Heart left ventricle (tissue), 13 donors: Measurements from ENCODE around the gene KLK13.

Source experiments
- CTCF ChIP-seq, 12 donors: fragments of 200-600 bp; sonication (generic) in 4 of 12; IDR thresholded peaks; one replicate each; pipeline versions ENCODE4 v1.5.0 to v1.8.0; 2018 to 2022; ENCODE audit warnings: antibody characterized with exemption in 12 of 12, mild to moderate bottlenecking in 5 of 12
- POLR2A ChIP-seq, 2 donors: fragments of 450-650 bp; IDR thresholded peaks; one replicate each; pipeline ENCODE4 v1.6.1; 2017; ENCODE audit warnings: antibody characterized with exemption in 2 of 2, mild to moderate bottlenecking in 2 of 2, moderate library complexity in 2 of 2
- donor health status: ischemic (EF 13 %, LVEDD 7.1; RV severe dilation, severe dysfunction).
- donor health status: DM: no; HTN: yes; CAD: no.
- donor health status: DM: no; HTN: no; CAD: no.
- donor health status: ischemic (EF 25% LVEDD 6.9; RV normal size, moderate dysfunction).
- donor health status: ischemic (EF 25% LVEDD 5.7; RV mildly dilated, moderate dysfunction).
- donor health status: ischemic (EF 35%, LVEDD 5.7; RV mildly dilated, moderate dysfunction).
- donor health status: nonischemic (EF 11% LVEDD 7.7; RV severe dilation, severe dysfunction).
- donor health status: DM: yes; HTN: yes; CAD: no.
- donor health status: PGD.
- donor health status: ischemic (EF 29% LVEDD 5.4; RV normal size, mild dysfunction).
- donor health status: nonischemic (EF 23%, LVEDD 6.1; RV moderate dilation, normal function).

DNA sequence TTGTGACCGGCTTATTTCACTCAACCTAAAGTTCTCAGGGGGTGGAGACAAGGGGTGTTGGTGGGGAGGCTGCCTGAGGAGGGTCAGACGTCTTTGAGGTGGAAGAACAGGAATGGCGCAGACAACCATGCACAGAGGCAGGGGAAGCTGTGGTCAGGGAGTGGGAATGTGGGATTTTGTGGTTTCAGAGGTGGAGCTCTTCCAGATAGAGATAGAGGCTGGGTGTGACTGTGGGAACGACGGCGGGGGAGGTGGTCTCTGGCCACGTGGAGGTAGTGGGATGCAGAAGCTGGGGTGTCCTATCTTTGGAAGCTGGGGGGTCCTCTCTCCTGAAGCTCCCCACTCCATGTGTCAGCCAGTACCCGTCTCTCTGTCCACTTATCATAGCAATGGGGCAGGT is 25.6 kb upstream of the KLK13 start:
- no peak for TF ChIP-seq CTCF (IDR thresholded peaks at IDR 0.05)
- no peak for TF ChIP-seq POLR2A (IDR thresholded peaks at IDR 0.05)
